ENCODE data around the gene MSH5. TPM values are rescaled to one million over a fixed set of nuclear protein-coding genes. Genes with fewer than 3 reads are reported as not detected.

Gene MSH5
- total RNA-seq, 1 experiment from 2014 or later = 43.1 TPM

GRCh38 chr6:31778193-31778592, 38.4 kb downstream of the MSH5 start:
- POLR2A ChIA-PET = interaction anchor here (1.5 kb wide), 1 partner anchor 36 kb away, joined by 4 read pairs; no protein-coding TSS in a partner anchor
- Mint-ChIP-seq H3K4me1 (0 out of 2 replicates have a peak, but pooled peaks cover 2% of the 10 kb centered on the region), H3K27me3 (ENCODE audit: low read depth) (no peaks in the 10 kb centered on the region), H3K36me3 (peaks cover 17% of the 10 kb centered on the region), H3K4me3 (no peak overlapping the region), H3K27ac (no peak overlapping the region), H3K9me3 (no peaks in the 10 kb centered on the region)
- TF ChIP-seq CREB1 (CRISPR knock-in tag; IDR thresholded peaks at IDR 0.05) = no peak
- TF ChIP-seq HMGA2 (CRISPR knock-in tag; IDR thresholded peaks at IDR 0.05) = no peak
- TF ChIP-seq NFYB (CRISPR knock-in tag; conservative IDR thresholded peaks at IDR 0.05; ENCODE audit: low read depth) = no peak
- TF ChIP-seq TEAD1 (CRISPR knock-in tag; IDR thresholded peaks at IDR 0.05) = no peak
- no peak for TF ChIP-seq PRRX2 (CRISPR knock-in tag; IDR thresholded peaks at IDR 0.05)
- TF ChIP-seq, protein P1, sequence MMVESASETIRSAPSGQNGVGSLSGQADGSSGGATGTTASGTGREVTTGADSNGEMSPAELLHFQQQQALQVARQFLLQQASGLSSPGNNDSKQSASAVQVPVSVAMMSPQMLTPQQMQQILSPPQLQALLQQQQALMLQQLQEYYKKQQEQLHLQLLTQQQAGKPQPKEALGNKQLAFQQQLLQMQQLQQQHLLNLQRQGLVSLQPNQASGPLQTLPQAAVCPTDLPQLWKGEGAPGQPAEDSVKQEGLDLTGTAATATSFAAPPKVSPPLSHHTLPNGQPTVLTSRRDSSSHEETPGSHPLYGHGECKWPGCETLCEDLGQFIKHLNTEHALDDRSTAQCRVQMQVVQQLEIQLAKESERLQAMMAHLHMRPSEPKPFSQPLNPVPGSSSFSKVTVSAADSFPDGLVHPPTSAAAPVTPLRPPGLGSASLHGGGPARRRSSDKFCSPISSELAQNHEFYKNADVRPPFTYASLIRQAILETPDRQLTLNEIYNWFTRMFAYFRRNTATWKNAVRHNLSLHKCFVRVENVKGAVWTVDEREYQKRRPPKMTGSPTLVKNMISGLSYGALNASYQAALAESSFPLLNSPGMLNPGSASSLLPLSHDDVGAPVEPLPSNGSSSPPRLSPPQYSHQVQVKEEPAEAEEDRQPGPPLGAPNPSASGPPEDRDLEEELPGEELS (CRISPR knock-in tag; IDR thresholded peaks at IDR 0.05) = no peak
- TF ChIP-seq STAT6 (CRISPR knock-in tag; conservative IDR thresholded peaks at IDR 0.05; ENCODE audit: low read depth) = no peak
- no peak for TF ChIP-seq ESRRA (CRISPR knock-in tag; IDR thresholded peaks at IDR 0.05; ENCODE audit: borderline replicate concordance)
- no peak for TF ChIP-seq ZNF281 (CRISPR knock-in tag; IDR thresholded peaks at IDR 0.05)
- TF ChIP-seq ATF1 (CRISPR knock-in tag; IDR thresholded peaks at IDR 0.05) = no peak
- TF ChIP-seq CTCF (IDR thresholded peaks at IDR 0.05) = no peak
- no peak for TF ChIP-seq JUN (CRISPR knock-in tag; IDR thresholded peaks at IDR 0.05)
- TF ChIP-seq, protein P2, sequence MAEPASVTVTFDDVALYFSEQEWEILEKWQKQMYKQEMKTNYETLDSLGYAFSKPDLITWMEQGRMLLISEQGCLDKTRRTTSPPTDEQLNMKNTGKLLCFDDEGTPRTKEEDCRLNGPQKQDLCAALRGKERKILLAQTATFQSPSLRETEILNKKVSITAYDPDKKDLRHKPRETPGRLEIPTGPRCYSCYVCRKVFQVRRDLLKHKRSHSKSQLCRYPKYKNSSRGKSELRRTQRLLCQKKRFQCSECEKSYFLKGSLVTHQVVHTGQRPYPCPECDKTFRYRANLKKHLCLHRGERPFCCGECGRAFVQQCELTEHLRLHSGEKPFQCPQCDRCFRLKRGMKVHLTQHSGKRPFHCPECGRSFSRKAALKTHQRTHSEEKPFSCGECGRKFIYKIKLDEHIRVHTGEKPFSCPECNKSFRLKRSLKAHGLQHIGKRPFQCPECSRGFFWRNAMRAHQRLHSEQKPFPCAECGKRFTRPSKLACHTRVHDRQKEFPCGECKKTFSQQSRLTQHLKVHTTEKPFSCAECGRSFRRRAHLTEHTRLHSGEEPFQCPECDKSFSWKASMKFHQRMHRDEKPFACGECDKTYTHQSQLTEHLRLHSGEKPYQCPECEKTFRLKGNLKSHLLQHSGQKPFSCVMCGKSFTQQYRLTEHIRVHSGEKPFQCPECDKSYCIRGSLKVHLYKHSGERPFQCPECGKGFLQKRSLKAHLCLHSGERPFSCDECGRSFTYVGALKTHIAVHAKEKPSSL (CRISPR knock-in tag; conservative IDR thresholded peaks at IDR 0.05) = no peak
- TF ChIP-seq EMX1 (CRISPR knock-in tag; IDR thresholded peaks at IDR 0.05) = no peak
- no peak for TF ChIP-seq GRHL2 (CRISPR knock-in tag; IDR thresholded peaks at IDR 0.05; ENCODE audit: insufficient replicate concordance, severe bottlenecking)
- no peak for TF ChIP-seq MAX (CRISPR knock-in tag; IDR thresholded peaks at IDR 0.05)
- TF ChIP-seq ZMAT4 (CRISPR knock-in tag; IDR thresholded peaks at IDR 0.05) = no peak
- no peak for TF ChIP-seq TP53 (CRISPR knock-in tag; IDR thresholded peaks at IDR 0.05)
- TF ChIP-seq NR1H2 (CRISPR knock-in tag; IDR thresholded peaks at IDR 0.05) = no peak
- ATAC-seq = no peak
- DNase-seq (ENCODE audit: low spot score) = no peak
- CTCF ChIA-PET = interaction anchor here (0.6 to 1.4 kb wide), 4 partner anchors 12 to 54 kb away, joined by 3 to 6 read pairs (median 6); partner anchors contain the start of gene LSM2

Measured in WTC11 (cell line).